Fibroblast of the aortic adventitia (primary cell): Measurements from ENCODE around the gene AIG1. TPM values are rescaled to one million over a fixed set of nuclear protein-coding genes. Genes with fewer than 3 reads are reported as not detected.

Experiments used
- DNase-seq: peaks from one replicate; pipeline ENCODE4 v3.0.0-alpha.2; 2010; ENCODE audit warnings: low read depth
- H3K4me3 ChIP-seq: 2 replicates; pipeline ENCODE4 v1.5.1; 2011; ENCODE audit warnings: low read depth, mild to moderate bottlenecking, control low read depth, low read length, moderate library complexity
- total RNA-seq: library from RNA; depleted of rRNA; stranded (reverse); fragments of >200 nt; gene quantifications from 2 replicates; pipeline ENCODE4 v1.2.3, GENCODE V29; 2012; ENCODE audit warnings: low replicate concordance
- TF ChIP-seq, protein P1 (sequence below): IDR thresholded peaks from 2 replicates; pipeline ENCODE4 v1.5.1; 2011; ENCODE audit warnings: mild to moderate bottlenecking, low read length, control low read depth, inconsistent platforms; ENCODE audit not compliant: insufficient read depth

The AIG1 gene
- total RNA-seq, 1 donor, result 28.0 TPM

DNA sequence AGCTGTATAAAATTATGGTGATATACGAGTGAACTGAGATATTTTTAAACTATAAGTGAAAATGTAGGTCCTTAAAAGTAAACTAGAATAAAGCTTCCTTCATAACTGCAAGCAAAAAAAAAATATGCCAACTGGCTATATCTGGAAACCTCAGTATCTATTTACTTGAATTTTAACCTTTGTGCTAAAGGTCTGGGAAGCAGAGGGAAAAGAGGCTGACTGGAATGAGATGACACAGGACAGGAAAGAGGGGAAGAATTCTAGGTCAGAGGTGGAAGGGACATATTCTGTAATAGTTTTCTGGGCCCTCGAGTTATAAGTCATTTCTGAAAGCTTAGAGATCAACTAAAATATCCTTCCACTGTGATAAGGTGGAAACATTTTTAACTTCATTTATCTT, 46.8 kb downstream of the AIG1 start:
- no peak overlapping the region for H3K4me3 ChIP-seq
- TF ChIP-seq, protein P1, sequence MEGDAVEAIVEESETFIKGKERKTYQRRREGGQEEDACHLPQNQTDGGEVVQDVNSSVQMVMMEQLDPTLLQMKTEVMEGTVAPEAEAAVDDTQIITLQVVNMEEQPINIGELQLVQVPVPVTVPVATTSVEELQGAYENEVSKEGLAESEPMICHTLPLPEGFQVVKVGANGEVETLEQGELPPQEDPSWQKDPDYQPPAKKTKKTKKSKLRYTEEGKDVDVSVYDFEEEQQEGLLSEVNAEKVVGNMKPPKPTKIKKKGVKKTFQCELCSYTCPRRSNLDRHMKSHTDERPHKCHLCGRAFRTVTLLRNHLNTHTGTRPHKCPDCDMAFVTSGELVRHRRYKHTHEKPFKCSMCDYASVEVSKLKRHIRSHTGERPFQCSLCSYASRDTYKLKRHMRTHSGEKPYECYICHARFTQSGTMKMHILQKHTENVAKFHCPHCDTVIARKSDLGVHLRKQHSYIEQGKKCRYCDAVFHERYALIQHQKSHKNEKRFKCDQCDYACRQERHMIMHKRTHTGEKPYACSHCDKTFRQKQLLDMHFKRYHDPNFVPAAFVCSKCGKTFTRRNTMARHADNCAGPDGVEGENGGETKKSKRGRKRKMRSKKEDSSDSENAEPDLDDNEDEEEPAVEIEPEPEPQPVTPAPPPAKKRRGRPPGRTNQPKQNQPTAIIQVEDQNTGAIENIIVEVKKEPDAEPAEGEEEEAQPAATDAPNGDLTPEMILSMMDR, result no peak
- DNase-seq, result no peak

DNA sequence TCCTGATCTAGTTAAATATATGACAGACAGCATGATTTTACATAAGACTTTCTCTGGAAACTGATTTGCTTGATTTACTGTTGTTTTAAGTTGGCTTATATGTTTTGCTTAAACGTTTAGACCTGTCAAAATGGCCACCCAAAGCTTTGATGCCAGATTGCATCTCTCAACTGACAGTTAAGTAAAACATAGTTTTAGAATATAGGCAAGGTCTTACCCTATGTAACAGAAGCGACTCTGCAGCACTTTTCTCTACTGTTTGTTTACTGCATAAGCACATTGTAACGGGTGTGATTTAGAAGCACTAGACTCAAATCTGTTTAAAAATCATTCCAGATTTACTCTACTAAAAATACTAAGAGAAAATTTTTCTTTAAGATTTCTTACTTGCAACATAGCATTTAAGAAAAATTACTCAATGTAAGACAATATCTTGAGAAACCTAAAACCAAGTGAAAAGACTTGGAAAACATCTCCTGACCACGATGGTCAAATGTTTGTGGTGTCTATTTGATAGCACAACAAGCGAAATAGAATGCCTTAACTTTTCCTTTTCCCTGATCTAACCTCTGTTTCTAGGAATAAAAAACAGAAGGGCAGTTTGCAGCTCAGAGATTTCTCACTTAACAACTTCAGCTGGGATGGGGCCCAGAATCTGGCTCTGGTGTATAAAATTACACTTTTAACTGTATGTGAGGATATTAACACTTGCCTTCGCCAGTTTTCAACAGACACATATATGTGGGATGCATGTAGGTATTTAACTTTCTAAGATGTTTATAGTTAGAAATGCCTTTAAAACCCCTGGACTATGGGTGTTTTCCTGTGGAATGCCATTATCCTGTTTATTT, 47.4 kb downstream of the AIG1 start:
- no peak overlapping the region for H3K4me3 ChIP-seq
- TF ChIP-seq, protein P1, result no peak
- no peak for DNase-seq

DNA sequence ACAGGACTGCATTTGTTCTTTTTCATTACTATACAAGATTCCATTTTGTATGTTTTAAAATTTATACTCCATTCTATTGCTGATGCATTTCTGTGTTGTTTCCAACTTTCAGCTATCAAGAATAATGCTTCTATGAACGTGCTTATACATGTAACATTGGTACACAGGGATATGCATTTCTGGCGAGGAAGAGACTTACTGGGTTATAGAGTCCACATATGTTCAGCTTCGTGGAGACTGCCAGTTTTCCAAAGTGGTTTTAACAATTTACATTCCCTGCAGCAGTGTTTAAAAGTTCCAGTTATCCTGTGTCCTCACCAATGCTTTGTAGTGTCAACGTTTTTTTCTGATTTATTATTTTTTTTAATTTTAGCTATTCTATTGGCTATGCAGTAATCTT, 48.5 kb downstream of the AIG1 start:
- TF ChIP-seq, protein P1, result no peak
- H3K4me3 ChIP-seq, result no peak overlapping the region
- no peak for DNase-seq

DNA sequence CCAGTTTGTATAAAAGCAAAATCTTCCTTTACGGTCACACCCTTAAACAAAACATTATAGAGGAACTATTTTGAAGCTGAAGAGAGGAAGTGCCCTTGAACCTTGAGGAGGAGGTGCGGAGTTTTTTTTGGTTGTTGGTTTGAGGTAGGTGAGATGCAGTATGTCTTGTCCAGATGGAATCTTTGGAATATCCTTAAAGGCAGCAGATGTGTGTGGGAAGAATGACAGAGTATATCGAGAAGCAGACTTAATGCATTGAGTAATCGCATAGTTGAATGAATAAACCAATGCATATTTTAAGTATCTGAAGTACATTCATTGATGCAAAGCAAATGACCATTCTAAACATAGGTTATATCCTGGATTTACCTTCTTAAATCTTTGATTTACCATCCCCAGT, 49.9 kb downstream of the AIG1 start:
- TF ChIP-seq, protein P1, result no peak
- DNase-seq, result no peak
- no peak overlapping the region for H3K4me3 ChIP-seq

DNA sequence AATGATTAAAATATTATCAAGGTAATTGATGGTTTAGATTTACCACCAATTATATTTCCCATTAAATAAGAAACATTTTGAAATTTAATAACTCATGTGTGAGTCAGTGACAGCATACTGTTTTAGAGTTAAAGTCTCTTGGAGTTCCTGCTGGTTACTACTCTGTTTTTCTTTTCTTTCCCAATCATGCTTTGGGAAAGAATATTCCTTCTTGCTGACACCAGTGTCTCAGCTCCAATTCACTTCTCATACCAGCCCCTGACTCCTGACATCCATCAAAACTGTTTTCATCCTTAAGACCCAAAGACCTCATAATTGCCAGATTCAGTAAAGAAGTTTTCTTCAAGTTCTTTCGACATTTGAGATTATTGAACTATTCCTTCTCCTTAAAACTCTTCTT, 50.3 kb downstream of the AIG1 start:
- TF ChIP-seq, protein P1, result no peak
- H3K4me3 ChIP-seq, result no peak overlapping the region
- DNase-seq, result no peak

DNA sequence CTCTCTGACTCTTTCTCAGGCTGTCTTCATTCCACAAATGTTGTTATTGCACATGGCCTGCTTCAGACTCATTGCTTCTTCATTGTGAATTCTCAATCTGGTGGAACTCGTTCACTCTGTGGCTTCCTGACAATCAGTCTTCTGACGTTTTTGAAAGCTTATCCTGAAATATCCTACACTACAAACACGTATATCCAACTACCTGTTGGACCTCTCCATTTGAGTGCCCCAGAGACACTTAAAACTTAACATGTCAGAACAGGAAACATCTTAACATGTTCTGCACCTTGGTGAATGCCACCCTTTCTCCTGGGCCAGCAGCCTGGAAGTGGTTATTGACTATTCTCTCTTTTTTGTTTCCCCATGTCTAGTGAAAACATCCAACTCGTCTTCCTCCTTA, 50.8 kb downstream of the AIG1 start:
- TF ChIP-seq, protein P1, result no peak
- no peak for DNase-seq
- H3K4me3 ChIP-seq, result no peak overlapping the region
